HG03095 (cell line): ENCODE measurements around the gene ARL17A.
"Not testable (repeated sequence)": the region's sequence is repeated elsewhere in the genome, so short reads cannot be mapped to it uniquely, and the experiment has no call there.

Experiments
- ATAC-seq: cut with Tn5 transposase; IDR thresholded peaks from one replicate; pipeline ENCODE4 v1.9.1; 2021; ENCODE audit warnings: moderate library complexity; ENCODE audit not compliant: unreplicated experiment

The ARL17A gene

GRCh38 chr17:46579083-46580075, at the start of gene ARL17A:
Gene ARL17A, minus strand, starts transcription at chr17:46579691. Its CDS starts 3,369 bp downstream, at chr17:46576322.
- ATAC-seq: peak; percentile 92

- not testable (repeated sequence) for ATAC-seq
Measured at GRCh38 chr17:46628753-46629436, 49.4 kb upstream of the ARL17A start.

- not testable (repeated sequence) for ATAC-seq
Measured at GRCh38 chr17:46627452-46627851, 48.0 kb upstream of the ARL17A start.

- not testable (repeated sequence) for ATAC-seq
Measured at GRCh38 chr17:46624726-46625125, 45.2 kb upstream of the ARL17A start.

GRCh38 chr17:46623790-46624189, 44.3 kb upstream of the ARL17A start:
- not testable (repeated sequence) for ATAC-seq

GRCh38 chr17:46618975-46619374, 39.5 kb upstream of the ARL17A start:
- ATAC-seq: not testable (repeated sequence)

GRCh38 chr17:46617121-46617520, 37.6 kb upstream of the ARL17A start:
- ATAC-seq: not testable (repeated sequence)

GRCh38 chr17:46613876-46614275, 34.4 kb upstream of the ARL17A start:
- not testable (repeated sequence) for ATAC-seq

GRCh38 chr17:46611304-46611703, 31.8 kb upstream of the ARL17A start:
- not testable (repeated sequence) for ATAC-seq

- peak; percentile 89 for ATAC-seq
Measured at GRCh38 chr17:46603125-46603524, 23.6 kb upstream of the ARL17A start.

- ATAC-seq: not testable (repeated sequence)
Measured at GRCh38 chr17:46600767-46601166, 21.3 kb upstream of the ARL17A start.

- ATAC-seq: not testable (repeated sequence)
Measured at GRCh38 chr17:46598344-46598931, 18.9 kb upstream of the ARL17A start.

GRCh38 chr17:46591332-46591731, 11.8 kb upstream of the ARL17A start:
- not testable (repeated sequence) for ATAC-seq

- ATAC-seq: peak; percentile 84
Measured at GRCh38 chr17:46590157-46591146, 11.0 kb upstream of the ARL17A start, which contains the start of gene NSF. Gene NSF, plus strand, starts transcription at chr17:46590669. Its CDS starts 107 bp downstream, at chr17:46590776.

GRCh38 chr17:46585444-46585843, 6.0 kb upstream of the ARL17A start:
- not testable (repeated sequence) for ATAC-seq

- ATAC-seq: not testable (repeated sequence)
Measured at GRCh38 chr17:46580082-46580481, 591 bp upstream of the ARL17A start.

GRCh38 chr17:46571796-46572195, 7.7 kb downstream of the ARL17A start:
- ATAC-seq: not testable (repeated sequence)

GRCh38 chr17:46566980-46567379, 12.5 kb downstream of the ARL17A start:
- not testable (repeated sequence) for ATAC-seq

GRCh38 chr17:46566284-46566683, 13.2 kb downstream of the ARL17A start:
- not testable (repeated sequence) for ATAC-seq

GRCh38 chr17:46560048-46560447, 19.4 kb downstream of the ARL17A start:
- not testable (repeated sequence) for ATAC-seq
